Stimulated activated CD8-positive, alpha-beta memory T cell treated with anti-CD3 and anti-CD28 coated beads, Interleukin-15, amount 100 ng/mL, for 1 hour (primary cell): ENCODE data around the gene PRDM2.

ENCODE experiments used
- DNase-seq: peaks from one replicate; pipeline ENCODE4 v3.0.0-alpha.2; 2020; ENCODE audit warnings: low read depth

PRDM2 gene

GRCh38 chr1:13732971-13733667 lies 33.1 kb downstream of the PRDM2 start:
- no peak for DNase-seq

GRCh38 chr1:13733711-13734110 lies 33.7 kb downstream of the PRDM2 start:
- no peak for DNase-seq

- no peak for DNase-seq
Measured at GRCh38 chr1:13735168-13735930, 35.4 kb downstream of the PRDM2 start.

GRCh38 chr1:13737398-13737797 lies 37.4 kb downstream of the PRDM2 start:
- DNase-seq: no peak

GRCh38 chr1:13746342-13746741 lies 46.4 kb downstream of the PRDM2 start:
- no peak for DNase-seq

- peak; percentile 84 for DNase-seq
Measured at GRCh38 chr1:13748610-13749505, 48.9 kb downstream of the PRDM2 start.

GRCh38 chr1:13749543-13750341 lies 49.8 kb downstream of the PRDM2 start:
- DNase-seq: no peak

- no peak for DNase-seq
Measured at GRCh38 chr1:13751458-13751871, 51.5 kb downstream of the PRDM2 start.

GRCh38 chr1:13751985-13752384 lies 52.0 kb downstream of the PRDM2 start:
- no peak for DNase-seq

GRCh38 chr1:13752852-13753251 lies 52.9 kb downstream of the PRDM2 start:
- no peak for DNase-seq

GRCh38 chr1:13753636-13754402 lies 53.8 kb downstream of the PRDM2 start:
- no peak for DNase-seq

GRCh38 chr1:13754510-13755103 lies 54.6 kb downstream of the PRDM2 start:
- no peak for DNase-seq

- no peak for DNase-seq
Measured at GRCh38 chr1:13756557-13757315, 56.7 kb downstream of the PRDM2 start.

- DNase-seq: no peak
Measured at GRCh38 chr1:13757693-13758092, 57.7 kb downstream of the PRDM2 start.

GRCh38 chr1:13759072-13759471 lies 59.1 kb downstream of the PRDM2 start:
- DNase-seq: no peak

- no peak for DNase-seq
Measured at GRCh38 chr1:13760340-13760739, 60.4 kb downstream of the PRDM2 start.

- no peak for DNase-seq
Measured at GRCh38 chr1:13760921-13761320, 60.9 kb downstream of the PRDM2 start.

- DNase-seq: no peak
Measured at GRCh38 chr1:13761883-13762282, 61.9 kb downstream of the PRDM2 start.

- no peak for DNase-seq
Measured at GRCh38 chr1:13762642-13763041, 62.7 kb downstream of the PRDM2 start.

- DNase-seq: no peak
Measured at GRCh38 chr1:13763222-13763621, 63.2 kb downstream of the PRDM2 start.
